ENCODE measurements around the gene NIPAL1.

- TF ChIP-seq CTCF (IDR thresholded peaks at IDR 0.05; ENCODE audit: low read depth, low read length, poor library complexity, severe bottlenecking) (no peak), EZH2phosphoT487 (IDR thresholded peaks at IDR 0.05; ENCODE audit: borderline replicate concordance, low read length) (no peak)
These were observed 14.3 kb upstream of the NIPAL1 start for GRCh38 chr4:48002267-48002666.

Data from DOHH2 (cell line).